Hematopoietic multipotent progenitor cell treated with erythropoietin and hydrocortisone succinate and interleukin-3 and kit ligand, for 6 days (in vitro differentiated cells): ENCODE results near the gene GGT5.

Source experiments
- DNase-seq: peaks from one replicate; pipeline ENCODE4 v3.0.0-alpha.2; 2015

The GGT5 gene

GRCh38 chr22:24181996-24182899 lies 62.6 kb downstream of the GGT5 start:
- no peak for DNase-seq

- peak; percentile 30 for DNase-seq
Observed at GRCh38 chr22:24181088-24181995, 63.5 kb downstream of the GGT5 start, which contains the start of gene SUSD2. Gene SUSD2 (plus strand): TSS chr22:24181487. CDS start chr22:24181520, 33 bp downstream.

DNA sequence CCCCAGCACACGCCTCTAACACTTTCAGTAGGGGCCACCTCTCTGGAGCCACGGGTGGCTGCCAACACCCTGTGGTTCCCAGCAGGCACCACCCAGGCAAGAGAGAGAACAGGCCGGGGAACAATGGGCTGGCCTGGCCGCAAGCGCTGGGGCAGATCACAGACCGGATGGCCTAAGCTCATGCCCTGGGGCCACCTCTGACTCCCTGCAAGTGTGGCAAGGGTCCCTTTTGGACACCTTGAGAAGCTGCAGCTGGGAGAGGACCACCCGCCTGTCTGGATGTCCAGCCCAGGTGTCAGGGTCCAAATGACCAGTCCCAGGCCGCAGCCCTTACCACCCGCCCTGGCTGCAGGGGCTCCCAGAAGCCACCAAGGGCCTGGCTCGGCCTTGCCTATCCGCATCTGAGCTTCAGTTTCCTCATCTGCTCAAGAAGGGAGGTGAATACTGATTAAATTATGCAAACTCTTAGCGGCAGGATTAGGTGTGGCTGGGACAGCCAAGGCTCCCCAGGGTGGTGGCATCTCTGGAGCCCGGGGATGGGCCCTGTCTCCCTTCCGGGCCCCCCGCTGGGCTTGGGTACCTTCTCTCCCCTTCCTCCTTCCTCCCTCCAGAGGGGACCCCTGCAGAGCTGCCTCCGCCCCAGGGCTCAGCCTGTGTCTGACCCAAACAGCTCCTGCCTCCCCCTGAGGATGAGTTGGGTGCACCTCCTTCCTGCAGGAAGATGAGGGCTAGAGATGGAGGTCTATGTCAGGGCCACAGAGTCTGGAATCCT lies 64.4 kb downstream of the GGT5 start:
- no peak for DNase-seq

DNA sequence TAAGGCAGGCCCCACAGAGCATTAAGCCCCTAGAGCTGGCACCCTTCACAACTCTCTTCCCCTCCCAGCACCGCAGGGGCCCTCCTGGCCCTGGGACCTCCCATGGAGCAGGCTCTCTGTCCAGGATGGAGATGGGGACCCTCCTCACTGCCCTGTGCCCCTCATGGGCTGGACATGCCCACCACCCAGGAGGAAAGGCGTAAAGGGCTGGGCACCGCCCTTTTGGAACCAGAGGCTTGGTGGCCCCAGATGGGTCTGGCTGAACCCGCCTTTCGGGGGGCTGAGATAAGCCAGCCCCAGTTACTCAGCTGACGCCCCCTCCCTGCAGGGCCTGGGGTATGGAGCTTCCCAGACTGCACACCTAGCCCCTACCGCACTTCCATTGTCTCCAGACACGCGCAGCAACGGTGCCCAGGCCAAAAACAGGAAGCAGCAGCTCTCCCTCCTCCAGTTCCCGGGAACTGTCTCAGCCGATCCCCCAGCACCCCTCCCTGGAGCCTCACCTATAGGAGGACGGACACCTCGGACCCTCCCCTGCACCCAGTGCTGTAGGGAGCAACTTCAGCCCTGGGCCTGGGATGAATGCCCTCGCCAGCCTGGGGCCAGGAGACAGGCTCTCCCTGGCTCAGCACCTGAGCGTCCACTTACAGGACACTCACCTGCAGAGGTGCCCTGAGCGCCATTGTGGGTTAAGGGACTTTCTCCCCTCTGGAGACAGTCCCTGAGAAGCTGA lies 65.2 kb downstream of the GGT5 start:
- no peak for DNase-seq

GRCh38 chr22:24178502-24179440 lies 66.1 kb downstream of the GGT5 start:
- DNase-seq = no peak

DNA sequence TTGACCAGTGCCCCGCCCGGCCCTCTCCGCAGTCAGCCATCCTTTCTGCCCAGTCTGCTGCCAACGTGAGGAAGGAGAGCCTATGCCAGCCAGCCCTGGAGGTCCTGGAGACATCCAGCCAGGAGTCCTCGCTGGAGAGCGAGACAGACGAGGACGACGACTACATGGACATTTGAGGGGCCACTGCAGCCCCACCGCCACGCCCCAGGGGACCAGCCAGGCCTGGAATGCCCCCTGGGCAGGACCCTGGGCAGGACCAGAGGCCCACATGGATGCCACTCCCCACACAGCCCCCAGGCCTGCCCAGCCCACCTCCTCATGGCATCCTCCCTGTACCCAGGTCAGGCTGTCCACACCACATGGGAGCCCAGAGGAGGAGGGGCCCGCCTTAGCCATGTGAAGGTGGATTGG lies 66.9 kb downstream of the GGT5 start:
- DNase-seq = no peak

- DNase-seq = no peak
Observed at GRCh38 chr22:24177456-24177855, 67.4 kb downstream of the GGT5 start.

GRCh38 chr22:24177045-24177444 lies 67.8 kb downstream of the GGT5 start:
- DNase-seq = no peak

- DNase-seq = no peak
Observed at GRCh38 chr22:24176630-24177029, 68.3 kb downstream of the GGT5 start.

GRCh38 chr22:24176040-24176439 lies 68.8 kb downstream of the GGT5 start:
- no peak for DNase-seq

DNA sequence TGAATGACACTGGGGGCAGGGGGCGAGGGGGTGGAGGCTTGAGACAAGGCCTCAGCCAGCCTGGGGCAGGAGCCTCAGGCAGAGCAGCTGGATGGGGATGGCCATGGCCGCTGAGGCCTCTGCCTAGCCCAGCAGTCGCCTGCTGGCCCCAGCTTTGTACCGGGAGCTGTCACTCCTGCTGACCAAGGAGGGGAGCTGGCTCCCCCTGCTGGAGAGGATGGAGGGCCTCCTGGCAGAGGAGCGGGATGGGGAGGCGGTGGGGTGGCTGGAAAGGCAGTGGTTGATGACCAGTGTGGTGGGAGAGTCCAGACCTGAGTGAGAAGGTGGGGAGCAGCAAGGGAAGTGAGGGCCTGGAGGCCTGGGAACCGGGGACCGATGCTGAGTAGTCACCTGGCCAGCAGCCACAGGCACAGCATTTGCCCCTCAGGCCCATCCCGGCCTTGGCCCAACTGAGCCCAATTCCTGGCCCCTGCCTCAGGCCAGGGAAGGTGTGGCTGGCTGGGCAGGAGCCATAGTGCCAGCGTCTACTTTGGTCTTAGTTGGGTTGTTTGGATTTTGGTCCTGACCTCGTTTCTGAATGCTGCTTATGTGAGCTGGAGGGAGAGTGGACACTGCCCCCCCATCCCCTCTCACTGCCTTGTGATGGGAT lies 69.6 kb downstream of the GGT5 start:
- peak; percentile 80 for DNase-seq

GRCh38 chr22:24171822-24172221 lies 73.1 kb downstream of the GGT5 start:
- no peak for DNase-seq

DNA sequence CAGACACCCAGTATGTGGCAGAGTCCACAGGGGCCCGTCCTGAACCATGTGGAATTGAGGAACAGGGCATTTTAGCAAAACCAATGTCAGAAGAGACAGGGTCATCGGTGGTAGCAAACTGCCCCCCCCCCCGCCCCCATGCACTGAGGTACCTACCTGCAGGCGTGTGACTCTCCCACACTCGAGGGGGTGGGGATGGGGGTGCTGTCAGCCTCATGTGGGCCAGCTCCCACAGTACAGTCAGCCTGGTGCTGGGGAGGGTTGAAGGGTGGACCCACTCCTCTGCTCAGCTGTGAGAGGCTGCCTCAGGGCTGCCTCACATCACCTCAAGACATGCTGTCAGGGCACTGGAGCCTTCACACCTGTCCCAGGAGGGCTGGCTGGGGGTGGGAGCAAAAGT lies 74.2 kb downstream of the GGT5 start:
- DNase-seq = no peak

- no peak for DNase-seq
Observed at GRCh38 chr22:24170188-24170587, 74.7 kb downstream of the GGT5 start.
